ENCODE data around the gene TMTC1. TPM values are rescaled to one million over a fixed set of nuclear protein-coding genes. Genes with fewer than 3 reads are reported as not detected.
A peak's percentile ranks its signal among the peaks of the same experiment; 100 is the strongest.

TMTC1 gene
- total and polyA plus RNA-seq, 11 donors: 8.8 to 101 (median 41.4) TPM

DNA sequence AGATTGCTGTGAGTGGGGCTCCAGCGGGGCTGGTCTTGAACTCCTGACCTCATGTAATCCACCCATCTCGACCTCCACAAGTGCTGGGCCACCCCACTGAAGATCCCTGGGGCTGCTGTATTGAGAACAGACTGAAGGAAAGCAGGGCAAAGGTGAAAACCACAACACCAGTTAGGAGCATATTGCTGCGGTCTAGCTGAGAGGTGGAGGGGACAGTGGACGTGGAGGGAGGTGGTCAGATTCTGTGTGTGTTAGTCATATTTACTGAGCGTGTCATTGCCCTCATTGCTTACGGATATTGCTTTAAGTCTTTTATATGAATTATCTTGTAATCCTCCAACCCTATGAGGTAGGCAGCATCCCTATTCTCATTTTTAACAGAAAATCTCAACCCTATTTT lies 217.3 kb downstream of the TMTC1 start:
- Histone ChIP-seq H3K36me3 (peaks cover 0 to 12% (median under 1%) of the 10 kb centered on the region in 9 donors), H3K9me3 (no peaks in the 10 kb centered on the region), H3K27ac (peak overlapping the region in 7 of 12 donors; percentile 4 to 58 (median 27)), H3K4me1 (peaks cover 4 to 65% (median 38%) of the 10 kb centered on the region in 12 donors), H3K4me3 (no peak overlapping the region), H3K27me3 (no peaks in the 10 kb centered on the region)
- ATAC-seq (no peak), DNase-seq (no peak)
- 79 to 90% (median 88%) methylated on average over 6 of the region's 6 CpGs for WGBS, 4 donors
- intact Hi-C loops (cut with DNase I): loop anchor here in 2 of 10 donors (10.0 kb wide), 1 partner anchor 158 kb away; no protein-coding TSS in a partner anchor
- no peak for TF ChIP-seq POLR2A (IDR thresholded peaks at IDR 0.05)
- TF ChIP-seq, protein P1, sequence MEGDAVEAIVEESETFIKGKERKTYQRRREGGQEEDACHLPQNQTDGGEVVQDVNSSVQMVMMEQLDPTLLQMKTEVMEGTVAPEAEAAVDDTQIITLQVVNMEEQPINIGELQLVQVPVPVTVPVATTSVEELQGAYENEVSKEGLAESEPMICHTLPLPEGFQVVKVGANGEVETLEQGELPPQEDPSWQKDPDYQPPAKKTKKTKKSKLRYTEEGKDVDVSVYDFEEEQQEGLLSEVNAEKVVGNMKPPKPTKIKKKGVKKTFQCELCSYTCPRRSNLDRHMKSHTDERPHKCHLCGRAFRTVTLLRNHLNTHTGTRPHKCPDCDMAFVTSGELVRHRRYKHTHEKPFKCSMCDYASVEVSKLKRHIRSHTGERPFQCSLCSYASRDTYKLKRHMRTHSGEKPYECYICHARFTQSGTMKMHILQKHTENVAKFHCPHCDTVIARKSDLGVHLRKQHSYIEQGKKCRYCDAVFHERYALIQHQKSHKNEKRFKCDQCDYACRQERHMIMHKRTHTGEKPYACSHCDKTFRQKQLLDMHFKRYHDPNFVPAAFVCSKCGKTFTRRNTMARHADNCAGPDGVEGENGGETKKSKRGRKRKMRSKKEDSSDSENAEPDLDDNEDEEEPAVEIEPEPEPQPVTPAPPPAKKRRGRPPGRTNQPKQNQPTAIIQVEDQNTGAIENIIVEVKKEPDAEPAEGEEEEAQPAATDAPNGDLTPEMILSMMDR (IDR thresholded peaks at IDR 0.05): no peak

DNA sequence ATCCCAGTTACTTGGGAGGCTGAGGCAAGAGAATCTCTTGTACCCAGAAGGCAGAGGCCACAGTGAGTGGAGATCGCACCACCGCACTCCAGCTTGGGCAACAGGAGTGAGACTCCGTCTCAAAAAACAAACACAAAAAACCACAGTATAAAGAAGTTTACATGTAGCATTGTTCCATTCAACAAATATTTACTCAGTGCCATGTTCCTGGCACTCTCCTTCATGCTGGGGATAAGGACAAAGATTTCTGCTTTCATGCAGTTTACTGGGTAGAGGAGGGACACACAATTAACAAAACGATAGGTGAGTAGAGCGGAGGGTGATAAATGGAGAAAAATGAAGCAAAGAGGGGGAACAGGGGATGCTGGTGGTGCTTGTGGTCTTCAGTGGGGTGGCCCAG lies 218.0 kb downstream of the TMTC1 start:
- ATAC-seq: no peak
- WGBS, 4 donors: 97 to 99% (median 98%) methylated on average over 5 of the region's 5 CpGs
- Histone ChIP-seq H3K27ac (peak overlapping the region in 1 of 12 donors; percentile 42), H3K4me1 (peaks cover 10 to 73% (median 39%) of the 10 kb centered on the region in 12 donors), H3K9me3 (no peaks in the 10 kb centered on the region), H3K27me3 (no peaks in the 10 kb centered on the region), H3K4me3 (no peak overlapping the region), H3K36me3 (peaks cover 0 to 7% (median 0%) of the 10 kb centered on the region in 9 donors)
- intact Hi-C loops (cut with DNase I): loop anchor here in 2 of 10 donors (10.0 kb wide), 1 partner anchor 159 kb away; no protein-coding TSS in a partner anchor
- no peak for TF ChIP-seq POLR2A (IDR thresholded peaks at IDR 0.05)
- TF ChIP-seq, protein P1 (IDR thresholded peaks at IDR 0.05): no peak
- DNase-seq: no peak

DNA sequence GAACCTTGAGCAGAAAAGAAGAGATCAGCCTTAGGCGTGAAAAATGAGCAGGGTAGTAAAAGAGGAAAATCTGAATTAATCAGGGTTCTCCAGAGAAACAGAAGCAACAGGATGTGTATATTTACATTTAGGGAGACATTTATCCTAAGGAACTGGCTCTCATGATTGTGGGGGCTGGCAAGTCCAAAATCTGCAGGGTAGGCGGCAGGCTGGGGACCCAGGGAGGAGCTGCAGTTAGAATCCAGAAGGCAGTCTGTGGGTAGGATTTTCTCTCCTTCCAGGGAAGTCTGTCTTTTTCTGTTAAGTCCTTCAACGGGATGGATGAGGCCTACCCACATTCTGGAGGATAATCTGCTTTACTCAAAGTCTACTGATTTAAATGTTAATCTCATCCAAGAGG lies 218.8 kb downstream of the TMTC1 start:
- Histone ChIP-seq H3K4me3 (no peak overlapping the region), H3K27ac (peak overlapping the region in 1 of 12 donors; percentile 59), H3K9me3 (no peaks in the 10 kb centered on the region), H3K4me1 (peaks cover 12 to 76% (median 38%) of the 10 kb centered on the region in 12 donors), H3K36me3 (peaks cover 0 to 7% (median 0%) of the 10 kb centered on the region in 9 donors), H3K27me3 (no peaks in the 10 kb centered on the region)
- ATAC-seq (no peak), DNase-seq (no peak)
- intact Hi-C loops (cut with DNase I): loop anchor here in 4 of 10 donors (5.0 to 10.0 kb wide), 2 partner anchors 160 to 217 kb away; partner anchors contain the start of gene TMTC1 (in 2 of the 4)
- WGBS, 4 donors: 91 to 98% (median 97%) methylated on average over 3 of the region's 3 CpGs
- TF ChIP-seq POLR2A (IDR thresholded peaks at IDR 0.05): no peak
- TF ChIP-seq, protein P1 (IDR thresholded peaks at IDR 0.05): no peak

DNA sequence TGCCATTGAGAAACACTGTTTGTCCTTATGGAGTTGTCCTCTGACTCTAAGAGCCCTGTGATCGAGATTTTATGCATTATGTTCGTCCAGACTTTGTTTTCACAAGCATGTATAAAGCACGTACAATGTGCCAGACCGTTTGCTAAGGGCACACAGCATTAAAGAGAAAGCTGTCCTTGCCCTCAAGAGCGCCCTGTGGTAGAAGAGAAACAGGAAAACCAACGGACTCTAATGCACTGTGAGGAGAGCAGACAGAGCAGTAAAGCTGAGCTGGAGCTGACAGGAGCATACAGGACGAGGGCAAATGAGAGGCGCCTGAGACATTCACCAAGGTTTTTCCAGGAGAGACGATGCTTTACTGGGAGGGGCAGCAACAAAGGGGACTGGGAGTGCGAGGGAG lies 220.1 kb downstream of the TMTC1 start:
- H3K4me1 ChIP-seq: peaks cover 12 to 75% (median 38%) of the 10 kb centered on the region in 12 donors
- no peaks in the 10 kb centered on the region for H3K27me3 ChIP-seq
- H3K9me3 ChIP-seq: no peaks in the 10 kb centered on the region
- intact Hi-C loops (cut with DNase I): loop anchor here in 4 of 10 donors (5.0 to 10.0 kb wide), 2 partner anchors 161 to 219 kb away; partner anchors contain the start of gene TMTC1 (in 2 of the 4)
- 57 to 66% (median 61%) methylated on average over 10 of the region's 10 CpGs for WGBS, 4 donors
- DNase-seq (no peak), ATAC-seq (no peak)
- peak overlapping the region in 1 of 12 donors; percentile 38 for H3K4me3 ChIP-seq
- TF ChIP-seq, protein P1 (IDR thresholded peaks at IDR 0.05): no peak
- TF ChIP-seq POLR2A (IDR thresholded peaks at IDR 0.05): no peak
- H3K36me3 ChIP-seq: peaks cover 0 to 7% (median 0%) of the 10 kb centered on the region in 9 donors
- H3K27ac ChIP-seq: peak overlapping the region in 11 of 12 donors; percentile 45 to 87 (median 72)

Data from heart left ventricle (tissue), 16 donors.